ENCODE results near the gene GYPE. TPM values are rescaled to one million over a fixed set of nuclear protein-coding genes. Genes with fewer than 3 reads are reported as not detected.
"Not testable (repeated sequence)": the region's sequence is repeated elsewhere in the genome, so short reads cannot be mapped to it uniquely, and the experiment has no call there.

The GYPE gene
- total and polyA plus RNA-seq, 2 donors (not counting 3 experiments of a cell fraction or from before 2014, with no cell fraction given): 0.58 TPM; not detected in 1

- FAIRE-seq; BruUV-seq (replicated peaks); dilution Hi-C loops (cut with MboI; ENCODE audit: extremely low pct_ligation_motif_present, low sequenced_read_pairs): not testable (repeated sequence)
These were observed 2.5 kb upstream of the GYPE start for GRCh38 chr4:143907811-143908210.

GRCh38 chr4:143904431-143904830 lies 928 bp downstream of the GYPE start:
- H3K4me2 ChIP-seq (ENCODE audit: insufficient read depth, low read length); dilution Hi-C loops (cut with MboI; ENCODE audit: extremely low pct_ligation_motif_present, low sequenced_read_pairs); POLR2A ChIA-PET; H3K79me2 ChIP-seq (ENCODE audit: control insufficient read depth, insufficient read depth, low read length); intact Hi-C loops (cut with micrococcal nuclease); BruUV-seq (replicated peaks); DNase-seq (ENCODE audit: low read depth, low spot score); H2AFZ ChIP-seq (ENCODE audit: low read depth, low read length); H4K20me1 ChIP-seq (replicated peaks; ENCODE audit: control insufficient read depth, extremely low read depth, insufficient read depth, low read length); H3K36me3 ChIP-seq (ENCODE audit: control insufficient read depth in 2 of 2, extremely low read depth in 1 of 2, insufficient read depth in 2 of 2, low read length in 2 of 2); H3K9me3 ChIP-seq (replicated peaks; ENCODE audit: control insufficient read depth, insufficient read depth, low read length); H3K27me3 ChIP-seq (ENCODE audit: control insufficient read depth in 2 of 2, insufficient read depth in 2 of 2, low read length in 2 of 2); H3K27ac ChIP-seq (ENCODE audit: insufficient read depth, low read depth, low read length); H3K4me1 ChIP-seq (ENCODE audit: control insufficient read depth, extremely low read depth, insufficient read depth, low read length); CTCF ChIA-PET; H3K4me3 ChIP-seq (replicated peaks in 1 of 3; ENCODE audit: insufficient read depth in 1 of 3, low read depth in 1 of 3, low read length in 3 of 3); FAIRE-seq; H3K9ac ChIP-seq (replicated peaks; ENCODE audit: extremely low read depth, insufficient read depth, low read length); H3K9me1 ChIP-seq (replicated peaks; ENCODE audit: control insufficient read depth, extremely low read depth, insufficient read depth, low read length): not testable (repeated sequence)

More at GRCh38 chr4:143907811-143908210, 2.5 kb upstream of the GYPE start:
- H4K20me1 ChIP-seq (replicated peaks; ENCODE audit: control insufficient read depth, extremely low read depth, insufficient read depth, low read length); H3K4me1 ChIP-seq (ENCODE audit: control insufficient read depth, extremely low read depth, insufficient read depth, low read length); H2AFZ ChIP-seq (ENCODE audit: low read depth, low read length); H3K4me2 ChIP-seq (ENCODE audit: insufficient read depth, low read length); H3K4me3 ChIP-seq (replicated peaks in 1 of 3; ENCODE audit: insufficient read depth in 1 of 3, low read depth in 1 of 3, low read length in 3 of 3); POLR2A ChIA-PET; H3K79me2 ChIP-seq (ENCODE audit: control insufficient read depth, insufficient read depth, low read length); H3K27me3 ChIP-seq (ENCODE audit: control insufficient read depth in 2 of 2, insufficient read depth in 2 of 2, low read length in 2 of 2); H3K9ac ChIP-seq (replicated peaks; ENCODE audit: extremely low read depth, insufficient read depth, low read length); H3K36me3 ChIP-seq (ENCODE audit: control insufficient read depth in 2 of 2, extremely low read depth in 1 of 2, insufficient read depth in 2 of 2, low read length in 2 of 2); CTCF ChIA-PET; H3K9me1 ChIP-seq (replicated peaks; ENCODE audit: control insufficient read depth, extremely low read depth, insufficient read depth, low read length); H3K9me3 ChIP-seq (replicated peaks; ENCODE audit: control insufficient read depth, insufficient read depth, low read length); H3K27ac ChIP-seq (ENCODE audit: insufficient read depth, low read depth, low read length): not testable (repeated sequence)
- intact Hi-C loops (cut with micrococcal nuclease): loop anchor here (1.0 to 2.0 kb wide), 2 partner anchors 133 to 349 kb away; no protein-coding TSS in a partner anchor
- peak; percentile 8 for DNase-seq (ENCODE audit: low read depth, low spot score)
- peak; percentile 16 to 27 for TF ChIP-seq CTCF (IDR thresholded peaks at IDR 0.05; ENCODE audit: extremely low read depth in 1 of 2, insufficient read depth in 1 of 2, low read depth in 1 of 2, low read length in 2 of 2)

GRCh38 chr4:143890323-143890722 lies 15.0 kb downstream of the GYPE start:
- DNase-seq (ENCODE audit: low read depth, low spot score); H3K36me3 ChIP-seq (ENCODE audit: control insufficient read depth in 2 of 2, extremely low read depth in 1 of 2, insufficient read depth in 2 of 2, low read length in 2 of 2); H3K9ac ChIP-seq (replicated peaks; ENCODE audit: extremely low read depth, insufficient read depth, low read length); H4K20me1 ChIP-seq (replicated peaks; ENCODE audit: control insufficient read depth, extremely low read depth, insufficient read depth, low read length); H3K4me1 ChIP-seq (ENCODE audit: control insufficient read depth, extremely low read depth, insufficient read depth, low read length); H3K27me3 ChIP-seq (ENCODE audit: control insufficient read depth in 2 of 2, insufficient read depth in 2 of 2, low read length in 2 of 2); H3K4me2 ChIP-seq (ENCODE audit: insufficient read depth, low read length); dilution Hi-C loops (cut with MboI; ENCODE audit: extremely low pct_ligation_motif_present, low sequenced_read_pairs); FAIRE-seq; H3K4me3 ChIP-seq (replicated peaks in 1 of 3; ENCODE audit: insufficient read depth in 1 of 3, low read depth in 1 of 3, low read length in 3 of 3); H3K27ac ChIP-seq (ENCODE audit: insufficient read depth, low read depth, low read length); BruUV-seq (replicated peaks); H3K9me3 ChIP-seq (replicated peaks; ENCODE audit: control insufficient read depth, insufficient read depth, low read length); H3K79me2 ChIP-seq (ENCODE audit: control insufficient read depth, insufficient read depth, low read length); CTCF ChIA-PET; intact Hi-C loops (cut with micrococcal nuclease); H2AFZ ChIP-seq (ENCODE audit: low read depth, low read length); H3K9me1 ChIP-seq (replicated peaks; ENCODE audit: control insufficient read depth, extremely low read depth, insufficient read depth, low read length); POLR2A ChIA-PET: not testable (repeated sequence)

GRCh38 chr4:143888189-143888588 lies 17.2 kb downstream of the GYPE start:
- H3K27ac ChIP-seq (ENCODE audit: insufficient read depth, low read depth, low read length); DNase-seq (ENCODE audit: low read depth, low spot score); H3K27me3 ChIP-seq (ENCODE audit: control insufficient read depth in 2 of 2, insufficient read depth in 2 of 2, low read length in 2 of 2); H2AFZ ChIP-seq (ENCODE audit: low read depth, low read length); H3K9ac ChIP-seq (replicated peaks; ENCODE audit: extremely low read depth, insufficient read depth, low read length); FAIRE-seq; dilution Hi-C loops (cut with MboI; ENCODE audit: extremely low pct_ligation_motif_present, low sequenced_read_pairs); POLR2A ChIA-PET; H3K4me2 ChIP-seq (ENCODE audit: insufficient read depth, low read length); H3K79me2 ChIP-seq (ENCODE audit: control insufficient read depth, insufficient read depth, low read length); H3K9me1 ChIP-seq (replicated peaks; ENCODE audit: control insufficient read depth, extremely low read depth, insufficient read depth, low read length); H3K36me3 ChIP-seq (ENCODE audit: control insufficient read depth in 2 of 2, extremely low read depth in 1 of 2, insufficient read depth in 2 of 2, low read length in 2 of 2); H4K20me1 ChIP-seq (replicated peaks; ENCODE audit: control insufficient read depth, extremely low read depth, insufficient read depth, low read length); CTCF ChIA-PET; BruUV-seq (replicated peaks); H3K9me3 ChIP-seq (replicated peaks; ENCODE audit: control insufficient read depth, insufficient read depth, low read length); H3K4me1 ChIP-seq (ENCODE audit: control insufficient read depth, extremely low read depth, insufficient read depth, low read length); H3K4me3 ChIP-seq (replicated peaks in 1 of 3; ENCODE audit: insufficient read depth in 1 of 3, low read depth in 1 of 3, low read length in 3 of 3): not testable (repeated sequence)
- intact Hi-C loops (cut with micrococcal nuclease): loop anchor here (5.0 kb wide), 1 partner anchor 119 kb away; no protein-coding TSS in a partner anchor

Measured in endothelial cell of umbilical vein (primary cell).